Prostate gland (tissue), 2 donors: ENCODE results near the gene LRRC42. TPM values are rescaled to one million over a fixed set of nuclear protein-coding genes. Genes with fewer than 3 reads are reported as not detected.

Source experiments
- DNase-seq: peaks from one replicate; pipeline ENCODE4 v3.0.0-alpha.2; 2019; ENCODE audit warnings: low spot score
- H3K27ac ChIP-seq, 2 donors: fragments of 200-600 bp; sonication (generic); 2 replicates each; pipeline ENCODE4 v1.5.1; 2017 to 2019
- H3K27me3 ChIP-seq: fragments of 200-600 bp; sonication (generic); replicated peaks from 2 replicates; pipeline ENCODE4 v1.5.1; 2019; ENCODE audit not compliant: insufficient read depth
- H3K36me3 ChIP-seq, 2 donors: fragments of 200-600 bp; sonication (generic); 1 replicate in 1 of 2; 2 replicates in 1 of 2; pipeline versions ENCODE4 v1.5.1 to v1.8.1; 2017 to 2019
- H3K4me1 ChIP-seq: fragments of 200-600 bp; sonication (generic); replicated peaks from 2 replicates; pipeline ENCODE4 v1.5.1; 2019
- H3K4me3 ChIP-seq, 2 donors: fragments of 200-600 bp; sonication (generic); 2 replicates each; pipeline ENCODE4 v1.5.1; 2017 to 2019
- H3K9me3 ChIP-seq: fragments of 200-600 bp; sonication (generic); 2 replicates; pipeline ENCODE4 v1.5.1; 2017
- CTCF ChIP-seq, 4 experiments: fragments of 200-600 bp in 2 of 4; fragments of 450-650 bp in 2 of 4; sonication (generic) in 2 of 4; IDR thresholded peaks; 1 replicate in 3 of 4; 2 replicates in 1 of 4; pipeline ENCODE4 v1.5.1; 2016 to 2019; ENCODE audit warnings: antibody characterized with exemption in 4 of 4, mild to moderate bottlenecking in 2 of 4, moderate library complexity in 2 of 4
- POLR2A ChIP-seq: fragments of 450-650 bp; IDR thresholded peaks from one replicate; pipeline ENCODE4 v1.6.1; 2016; ENCODE audit warnings: antibody characterized with exemption, mild to moderate bottlenecking
- POLR2AphosphoS5 ChIP-seq: sonication (generic); formaldehyde crosslinking; IDR thresholded peaks from one replicate; pipeline ENCODE4 v1.6.1; 2017; ENCODE audit warnings: antibody characterized with exemption
- WGBS: methylation state at CpG from one replicate; pipeline ENCODE4 v1.1.5; 2018; 5-methylcytosine and 5-hydroxymethylcytosine counted together
- intact Hi-C: fragments of 100-400 bp; cut with DNase I; formaldehyde crosslinking; loops from one replicate; pipeline ENCODE4 v1.14.2; 2022
- total RNA-seq, 2 donors: library from RNA; depleted of rRNA; stranded (reverse); fragments of >200 nt; gene quantifications; one replicate each; pipeline ENCODE4 v1.1.0, GENCODE V29; 2016

Gene LRRC42
- total RNA-seq, 2 donors from 2014 or later: 21.1 to 31.8 TPM

DNA sequence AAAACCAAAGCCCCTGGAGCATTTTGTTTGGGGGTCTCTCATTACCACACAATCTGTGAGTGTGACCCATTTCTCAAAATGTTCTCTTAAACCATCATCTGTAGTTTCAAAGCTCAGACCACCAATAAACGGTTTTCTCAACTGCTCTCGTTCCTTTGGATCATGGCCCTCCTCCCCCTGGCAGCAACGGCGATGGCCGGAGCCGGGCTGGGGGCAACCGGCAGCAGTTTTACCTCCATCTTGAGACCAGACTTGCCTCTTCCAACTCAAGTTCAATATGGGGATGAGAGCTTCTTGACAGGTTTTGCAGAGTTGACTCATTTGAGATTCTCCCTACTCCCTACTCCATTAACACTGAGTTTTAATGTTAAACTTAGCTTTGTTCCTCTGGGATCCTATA, 29.7 kb downstream of the LRRC42 start:
- TF ChIP-seq POLR2A (no peak), POLR2AphosphoS5 (no peak), CTCF (IDR thresholded peaks at IDR 0.05) (no peak)
- Histone ChIP-seq H3K27ac (no peak overlapping the region), H3K27me3 (no peaks in the 10 kb centered on the region), H3K36me3 (no peaks in the 10 kb centered on the region), H3K9me3 (no peaks in the 10 kb centered on the region), H3K4me1 (no peaks in the 10 kb centered on the region), H3K4me3 (no peak overlapping the region)
- 94% methylated on average over 7 of the region's 7 CpGs for WGBS
- DNase-seq: no peak
- intact Hi-C loops: no loop called here

- DNase-seq: no peak
- Histone ChIP-seq H3K27me3 (no peaks in the 10 kb centered on the region), H3K4me3 (no peak overlapping the region), H3K4me1 (no peaks in the 10 kb centered on the region), H3K27ac (no peak overlapping the region), H3K36me3 (no peaks in the 10 kb centered on the region), H3K9me3 (no peaks in the 10 kb centered on the region)
- intact Hi-C loops: loop anchor here (5.0 kb wide), 1 partner anchor 72 kb away; the partner anchor contains the start of genes TCEANC2 and TMEM59
- TF ChIP-seq CTCF (IDR thresholded peaks at IDR 0.05) (no peak), POLR2AphosphoS5 (no peak), POLR2A (no peak)
- WGBS: 89% methylated on average over 13 of the region's 13 CpGs
Observed at GRCh38 chr1:53979712-53980450, 33.7 kb downstream of the LRRC42 start.

GRCh38 chr1:53981220-53981619, 35.1 kb downstream of the LRRC42 start:
- no peaks in the 10 kb centered on the region for H3K9me3 ChIP-seq
- no peaks in the 10 kb centered on the region for H3K4me1 ChIP-seq
- TF ChIP-seq POLR2A (no peak), CTCF (IDR thresholded peaks at IDR 0.05) (no peak), POLR2AphosphoS5 (no peak)
- no peak for DNase-seq
- H3K27ac ChIP-seq: no peak overlapping the region
- no peak overlapping the region for H3K4me3 ChIP-seq
- no peaks in the 10 kb centered on the region for H3K36me3 ChIP-seq
- no peaks in the 10 kb centered on the region for H3K27me3 ChIP-seq
- WGBS: 94% methylated on average over 6 of the region's 6 CpGs
- intact Hi-C loops: loop anchor here (5.0 kb wide), 1 partner anchor 71 kb away; the partner anchor contains the start of genes TCEANC2 and TMEM59

- H3K4me1 ChIP-seq: no peaks in the 10 kb centered on the region
- 26% methylated on average over 20 of the region's 20 CpGs for WGBS
- TF ChIP-seq POLR2A (no peak), CTCF (IDR thresholded peaks at IDR 0.05) (no peak), POLR2AphosphoS5 (no peak)
- peak overlapping the region; percentile 50 to 52 for H3K27ac ChIP-seq
- H3K36me3 ChIP-seq: no peaks in the 10 kb centered on the region
- H3K27me3 ChIP-seq: no peaks in the 10 kb centered on the region
- no peaks in the 10 kb centered on the region for H3K9me3 ChIP-seq
- H3K4me3 ChIP-seq: peak overlapping the region; percentile 17 to 25
- intact Hi-C loops: loop anchor here (5.0 kb wide), 1 partner anchor 70 kb away; the partner anchor contains the start of genes TCEANC2 and TMEM59
- peak; percentile 24 for DNase-seq
Observed at GRCh38 chr1:53982034-53982762, 36.0 kb downstream of the LRRC42 start.
